GM21390 (cell line): ENCODE data around the gene KRT71.

Source experiments
- ATAC-seq: cut with Tn5 transposase; IDR thresholded peaks from one replicate; pipeline ENCODE4 v1.9.1; 2021; ENCODE audit not compliant: unreplicated experiment

The KRT71 gene

GRCh38 chr12:52499806-52500560 is 53.0 kb downstream of the KRT71 start:
- ATAC-seq = no peak

DNA sequence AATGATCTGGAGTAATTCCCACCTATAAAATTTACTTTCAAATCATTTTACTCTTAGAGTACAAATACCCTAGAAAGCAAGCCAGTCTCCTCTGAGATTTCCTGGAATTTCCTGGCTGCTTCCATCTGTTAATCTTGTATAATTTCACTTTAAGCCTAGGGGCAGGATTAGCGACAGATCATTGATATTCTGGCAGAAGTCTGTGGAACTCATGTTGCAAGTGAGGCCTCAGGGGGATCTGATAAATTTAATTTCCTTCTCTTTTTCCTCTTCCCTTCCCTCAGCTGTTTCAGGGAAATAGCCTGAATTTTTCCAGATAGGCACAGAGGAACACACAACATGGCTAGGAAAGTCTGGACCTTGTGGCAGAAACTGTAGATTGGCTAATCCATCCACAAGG is 54.0 kb downstream of the KRT71 start:
- no peak for ATAC-seq

GRCh38 chr12:52497975-52498374 is 55.0 kb downstream of the KRT71 start:
- ATAC-seq = no peak

- no peak for ATAC-seq
Observed at GRCh38 chr12:52496590-52497071, 56.3 kb downstream of the KRT71 start.

DNA sequence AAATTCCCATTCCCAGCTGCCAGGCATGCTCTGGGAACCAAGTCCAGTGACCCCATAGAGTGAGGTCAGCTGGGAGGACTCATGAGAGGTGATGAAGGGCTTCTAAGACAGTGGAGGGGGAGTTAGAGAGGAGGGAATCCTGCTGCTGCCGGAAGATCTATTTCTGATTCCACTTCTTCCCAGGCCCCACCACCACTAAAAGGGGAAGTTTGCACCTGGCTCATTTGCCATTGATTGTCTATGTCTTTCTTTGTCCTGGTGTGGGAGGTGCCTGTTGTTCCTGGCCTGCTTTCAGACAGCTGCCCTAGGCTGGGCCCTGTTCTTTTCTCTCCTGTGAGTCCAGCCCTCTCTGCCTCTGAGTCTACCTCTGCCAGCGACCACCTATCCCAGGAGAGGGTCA is 56.9 kb downstream of the KRT71 start:
- ATAC-seq = no peak

- no peak for ATAC-seq
Observed at GRCh38 chr12:52495389-52495788, 57.6 kb downstream of the KRT71 start.

DNA sequence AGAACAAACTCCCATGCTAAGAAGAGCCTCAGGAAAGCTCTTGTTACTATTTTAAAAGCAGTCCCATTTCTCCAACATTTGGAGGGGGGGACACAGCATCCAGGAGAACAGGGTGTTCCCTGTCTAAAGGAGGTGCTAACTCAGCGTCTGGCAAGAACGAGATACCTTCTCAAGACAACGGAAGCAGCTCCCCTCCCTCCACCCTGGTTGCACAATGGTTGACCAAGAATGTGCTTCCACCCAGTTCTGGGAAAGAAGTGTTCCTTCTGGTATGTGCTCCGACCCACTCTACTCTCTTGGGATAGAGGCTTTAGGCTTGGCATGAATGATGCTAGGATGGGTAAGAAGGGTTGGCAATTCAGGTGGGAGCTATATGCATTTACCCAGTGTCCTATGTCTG is 58.4 kb downstream of the KRT71 start:
- ATAC-seq = no peak

- no peak for ATAC-seq
Observed at GRCh38 chr12:52494100-52494499, 58.8 kb downstream of the KRT71 start.
